GM12864 (cell line): ENCODE measurements around the gene FAM200A.
A peak's percentile ranks its signal among the peaks of the same experiment; 100 is the strongest.

Experiments used
- DNase-seq: peaks from one replicate; pipeline ENCODE4 v3.0.0-alpha.2; 2011; ENCODE audit warnings: low read depth
- H3K4me3 ChIP-seq: 2 replicates; pipeline ENCODE4 v1.5.1; 2011; ENCODE audit warnings: mild to moderate bottlenecking, low read depth, low read length, control low read depth
- TF ChIP-seq, protein P1 (sequence below): IDR thresholded peaks from 2 replicates; pipeline ENCODE4 v1.5.1; 2011; ENCODE audit warnings: low read depth, mild to moderate bottlenecking, moderate library complexity, low read length, control low read depth, inconsistent platforms; ENCODE audit errors: missing control alignments

FAM200A gene

DNA sequence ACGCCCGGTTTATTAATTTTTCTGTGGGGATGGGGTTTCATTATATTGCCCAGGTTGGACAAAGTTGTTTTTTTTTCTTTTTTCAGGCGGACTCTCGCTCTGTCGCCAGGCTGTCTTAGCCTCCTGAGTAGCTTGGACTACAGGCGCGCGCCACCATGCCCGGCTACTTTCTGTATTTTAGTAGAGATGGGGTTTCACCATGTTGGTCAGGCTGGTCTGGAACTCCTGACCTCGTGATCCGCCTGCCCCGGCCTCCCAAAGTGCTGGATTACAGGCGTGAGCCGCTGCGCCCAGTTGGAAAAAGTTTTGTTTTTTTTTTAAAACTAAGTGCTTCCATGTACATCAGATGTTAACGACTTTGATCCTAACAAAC lies 51.3 kb downstream of the FAM200A start:
- peak overlapping the region; percentile 66 for H3K4me3 ChIP-seq
- TF ChIP-seq, protein P1, sequence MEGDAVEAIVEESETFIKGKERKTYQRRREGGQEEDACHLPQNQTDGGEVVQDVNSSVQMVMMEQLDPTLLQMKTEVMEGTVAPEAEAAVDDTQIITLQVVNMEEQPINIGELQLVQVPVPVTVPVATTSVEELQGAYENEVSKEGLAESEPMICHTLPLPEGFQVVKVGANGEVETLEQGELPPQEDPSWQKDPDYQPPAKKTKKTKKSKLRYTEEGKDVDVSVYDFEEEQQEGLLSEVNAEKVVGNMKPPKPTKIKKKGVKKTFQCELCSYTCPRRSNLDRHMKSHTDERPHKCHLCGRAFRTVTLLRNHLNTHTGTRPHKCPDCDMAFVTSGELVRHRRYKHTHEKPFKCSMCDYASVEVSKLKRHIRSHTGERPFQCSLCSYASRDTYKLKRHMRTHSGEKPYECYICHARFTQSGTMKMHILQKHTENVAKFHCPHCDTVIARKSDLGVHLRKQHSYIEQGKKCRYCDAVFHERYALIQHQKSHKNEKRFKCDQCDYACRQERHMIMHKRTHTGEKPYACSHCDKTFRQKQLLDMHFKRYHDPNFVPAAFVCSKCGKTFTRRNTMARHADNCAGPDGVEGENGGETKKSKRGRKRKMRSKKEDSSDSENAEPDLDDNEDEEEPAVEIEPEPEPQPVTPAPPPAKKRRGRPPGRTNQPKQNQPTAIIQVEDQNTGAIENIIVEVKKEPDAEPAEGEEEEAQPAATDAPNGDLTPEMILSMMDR, result no peak
- DNase-seq, result no peak

DNA sequence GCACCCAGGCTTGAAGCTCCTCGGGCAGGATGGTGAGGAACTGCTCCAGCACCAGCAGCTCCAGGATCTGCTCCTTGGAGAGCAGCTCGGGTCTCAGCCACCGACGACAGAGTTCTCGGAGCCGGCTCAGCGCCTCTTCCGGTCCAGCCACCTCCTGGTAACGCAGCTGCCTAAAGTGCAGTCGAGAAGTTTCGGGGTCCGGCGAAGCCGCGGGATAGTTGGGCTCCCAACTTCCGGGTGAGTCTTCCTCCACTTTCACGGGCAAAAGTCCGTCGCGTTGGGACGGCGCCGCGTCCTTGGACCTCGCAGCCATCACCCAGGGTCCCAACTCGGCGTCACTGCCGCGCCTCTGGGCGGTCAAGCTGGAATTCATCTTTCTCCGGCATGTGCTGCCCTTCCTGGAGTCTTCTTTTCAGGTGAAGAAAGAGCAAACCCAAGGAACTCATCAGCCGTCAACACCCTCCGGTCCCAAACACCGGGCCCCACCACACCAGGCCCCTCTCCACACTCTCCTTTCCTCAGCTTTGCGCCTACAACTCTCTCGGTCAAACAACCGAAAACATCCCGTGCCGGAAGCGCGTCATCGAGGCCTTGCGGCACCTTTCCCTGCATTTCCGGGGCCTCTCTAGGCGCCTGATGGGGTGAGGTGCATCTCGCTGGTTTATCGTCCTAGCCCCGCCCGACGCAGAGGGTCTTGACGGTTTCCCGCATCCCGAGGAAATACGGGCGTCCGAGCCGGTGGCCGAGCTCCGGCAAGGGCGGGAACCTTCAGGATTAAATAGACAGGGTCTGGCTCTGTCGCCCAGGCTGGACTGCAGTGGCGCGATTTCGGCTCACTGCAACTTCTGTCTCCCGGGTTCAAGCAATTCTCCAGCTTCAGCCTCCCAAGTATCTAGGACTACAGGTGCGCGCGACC lies 51.9 kb downstream of the FAM200A start, which contains the start of gene ZNF394:
ZNF394 (minus strand) TSS at position 561 of the 916 bp plus-strand sequence; CDS start at position 373, 188 bp downstream.
- H3K4me3 ChIP-seq, result peak within 1 kb of the TSS; percentile 66
- TF ChIP-seq, protein P1, result no peak
- peak; percentile 84 for DNase-seq

DNA sequence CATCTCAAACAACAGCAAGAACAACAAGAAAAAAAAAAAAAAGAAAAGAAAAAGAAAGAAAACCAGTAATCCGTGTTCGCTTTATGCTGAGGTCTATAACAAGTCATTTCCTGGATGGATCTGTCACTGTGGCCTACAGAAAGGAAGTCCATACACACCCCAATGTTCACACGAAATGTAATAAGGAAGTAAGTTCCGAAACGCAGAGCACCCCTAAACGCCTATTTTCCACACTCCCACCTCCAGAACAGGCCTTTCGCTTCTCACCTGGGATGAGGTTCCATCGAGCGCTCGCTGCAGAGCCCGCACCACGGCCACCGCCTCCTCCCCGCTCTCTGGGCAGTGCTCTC lies 52.6 kb downstream of the FAM200A start:
- peak overlapping the region; percentile 66 for H3K4me3 ChIP-seq
- DNase-seq, result no peak
- TF ChIP-seq, protein P1, result no peak

DNA sequence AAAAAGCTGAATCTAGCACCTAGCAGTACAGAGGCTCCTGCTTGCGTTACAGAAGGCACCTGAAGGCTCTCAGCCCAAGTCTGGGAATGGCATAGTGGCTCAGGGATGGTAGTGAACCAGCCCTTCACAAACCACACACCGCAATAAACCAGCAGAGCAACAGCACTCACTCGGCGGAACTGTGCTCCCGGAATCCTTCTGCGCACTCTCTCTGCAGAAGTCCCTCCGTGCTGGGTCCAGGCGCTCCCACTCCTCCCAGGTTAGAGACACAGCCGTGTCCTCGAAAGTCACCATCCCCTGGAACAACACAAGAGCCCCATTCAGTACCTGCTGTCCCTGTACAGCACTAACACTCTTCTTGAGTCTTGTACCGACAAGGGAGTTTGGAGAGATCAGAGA lies 53.4 kb downstream of the FAM200A start:
- TF ChIP-seq, protein P1, result no peak
- DNase-seq, result no peak
- H3K4me3 ChIP-seq, result peak overlapping the region; percentile 66

DNA sequence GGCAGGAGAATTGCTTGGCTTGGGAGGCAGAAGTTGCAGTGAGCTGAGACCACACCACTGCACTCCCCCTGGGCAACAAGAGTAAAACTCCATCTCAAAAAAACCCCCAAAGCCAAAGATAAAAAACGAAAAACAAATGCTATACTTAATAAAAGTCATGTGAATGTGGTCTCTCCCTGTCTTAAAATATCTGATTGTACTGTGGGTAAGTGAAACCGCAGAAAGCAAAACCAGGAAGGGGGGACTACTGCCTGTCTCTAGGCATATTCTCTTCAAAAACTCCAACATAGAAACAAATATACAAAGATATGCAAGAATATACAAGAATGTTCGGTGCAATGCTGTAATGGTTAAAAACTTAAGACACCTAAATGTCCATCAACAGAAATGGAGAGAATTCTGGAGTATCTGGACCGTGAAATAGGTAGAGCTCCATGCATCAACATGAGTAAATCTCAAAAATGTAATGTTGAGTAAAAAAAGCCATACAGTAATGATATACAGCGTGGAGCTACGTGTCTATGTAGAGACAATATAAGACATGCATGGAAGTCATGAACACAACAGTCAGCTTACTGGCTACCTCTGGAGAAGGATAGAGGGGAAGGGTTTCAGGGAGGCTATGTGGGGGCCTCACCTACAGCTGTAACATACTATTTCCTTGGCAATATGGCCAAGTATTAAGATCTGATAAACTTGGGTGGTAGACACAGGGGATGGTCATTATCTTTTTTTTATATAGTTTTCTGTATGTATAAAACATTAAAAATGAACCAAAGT lies 54.0 kb downstream of the FAM200A start:
- no peak for DNase-seq
- H3K4me3 ChIP-seq, result peak overlapping the region; percentile 66
- TF ChIP-seq, protein P1, result no peak
